GM21723 (cell line): Measurements from ENCODE around the gene PI4KA.
"Not testable (repeated sequence)": the region's sequence is repeated elsewhere in the genome, so short reads cannot be mapped to it uniquely, and the experiment has no call there.

Source experiments
- ATAC-seq: cut with Tn5 transposase; IDR thresholded peaks from one replicate; pipeline ENCODE4 v1.9.1; 2021; ENCODE audit warnings: mild to moderate bottlenecking, moderate library complexity; ENCODE audit not compliant: unreplicated experiment

PI4KA gene

DNA sequence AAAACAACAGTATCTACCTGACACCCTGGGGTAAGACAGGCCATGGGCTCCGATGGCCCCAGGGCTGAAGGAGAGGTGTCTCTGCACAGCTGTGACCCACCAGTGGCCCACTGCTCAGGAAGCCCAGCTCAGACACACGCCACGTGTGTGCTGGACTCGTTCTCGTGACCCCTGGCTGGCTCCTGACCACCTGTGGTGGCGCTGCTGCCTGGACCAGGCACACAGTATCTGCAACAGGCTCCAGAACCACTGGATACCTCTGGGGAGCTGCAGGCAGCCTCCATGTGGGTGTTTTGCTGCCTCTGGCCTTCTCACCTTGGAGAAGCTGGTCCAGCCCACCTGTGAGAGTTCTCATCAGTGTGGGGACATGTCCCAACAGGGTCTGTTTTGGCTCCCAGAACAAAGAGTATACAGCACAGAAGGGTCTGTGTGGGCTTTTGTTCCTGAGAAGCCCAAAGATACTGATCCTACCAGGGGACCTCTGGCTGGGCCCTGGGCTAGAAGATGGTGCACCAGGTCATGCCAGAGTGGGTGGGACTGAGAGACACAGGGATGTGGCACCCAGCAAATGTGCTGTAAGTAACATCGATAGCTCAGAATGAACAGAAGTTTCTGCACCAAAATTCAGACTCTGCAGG is 106.4 kb downstream of the PI4KA start:
- ATAC-seq, result no peak

- ATAC-seq, result no peak
Observed at GRCh38 chr22:20751185-20751851, 107.3 kb downstream of the PI4KA start.

- no peak for ATAC-seq
Observed at GRCh38 chr22:20750461-20751184, 108.0 kb downstream of the PI4KA start.

DNA sequence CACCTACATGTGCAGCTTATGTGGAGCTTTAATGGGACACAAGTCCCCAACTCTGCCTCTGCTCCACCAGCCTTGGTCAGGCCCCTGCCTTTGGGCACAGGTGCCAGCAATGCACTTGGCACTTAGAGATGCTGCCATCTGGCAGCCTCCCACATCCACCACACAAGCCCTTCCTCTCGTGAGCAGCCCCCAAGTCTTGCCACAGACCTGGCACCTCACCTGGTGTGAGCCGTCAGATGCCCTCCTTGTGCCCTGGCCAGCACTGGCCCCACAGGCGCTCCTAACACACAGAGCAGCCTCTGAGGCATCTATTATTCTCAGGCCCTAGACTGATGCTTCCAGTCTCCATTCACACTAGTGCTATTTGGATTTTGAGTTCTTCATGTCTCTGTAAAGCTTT is 109.2 kb downstream of the PI4KA start:
- ATAC-seq, result no peak

GRCh38 chr22:20748731-20749428 is 109.7 kb downstream of the PI4KA start:
- peak; percentile 69 for ATAC-seq

GRCh38 chr22:20748082-20748481 is 110.5 kb downstream of the PI4KA start:
- ATAC-seq, result no peak

DNA sequence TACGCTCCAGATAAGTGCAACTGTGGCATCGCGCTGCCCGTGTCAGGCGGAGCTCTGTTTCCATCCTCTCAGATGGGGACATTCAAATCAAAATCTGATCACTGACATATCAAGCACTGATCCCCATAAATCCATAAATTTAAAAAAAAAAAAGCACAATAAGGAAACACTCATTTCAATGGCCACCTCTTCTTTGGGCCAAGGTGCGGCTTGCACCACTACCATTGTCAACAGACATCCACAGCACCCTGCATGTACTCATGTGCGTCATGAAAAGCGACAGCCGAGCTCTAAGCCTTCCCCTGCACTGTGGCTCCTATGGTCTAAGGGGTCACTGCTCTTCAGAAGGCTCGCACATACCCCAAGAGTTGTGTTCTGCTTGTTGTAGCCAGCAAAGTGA is 111.4 kb downstream of the PI4KA start:
- no peak for ATAC-seq

GRCh38 chr22:20746431-20747189 is 112.0 kb downstream of the PI4KA start:
- no peak for ATAC-seq

GRCh38 chr22:20745119-20745518 is 113.5 kb downstream of the PI4KA start:
- ATAC-seq, result no peak

GRCh38 chr22:20744456-20744855 is 114.2 kb downstream of the PI4KA start:
- ATAC-seq, result no peak

DNA sequence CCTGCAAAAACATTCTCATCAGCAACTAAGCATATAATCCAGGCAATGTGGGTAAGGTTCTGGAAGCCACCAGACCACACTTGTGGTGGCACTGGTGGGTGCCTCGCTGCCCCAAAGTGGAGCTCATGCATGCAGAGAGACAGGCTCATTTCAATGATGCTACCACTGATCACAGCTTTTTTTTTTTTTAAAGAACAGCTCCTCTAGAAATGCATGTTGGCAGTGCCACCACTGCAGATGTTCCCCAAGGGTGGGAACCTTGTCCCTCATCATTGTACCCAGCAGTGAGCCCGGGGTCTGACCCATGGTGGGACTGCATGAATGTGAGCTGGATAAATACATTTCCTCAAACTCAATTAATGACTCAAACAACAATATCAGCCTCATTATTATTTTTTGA is 115.8 kb downstream of the PI4KA start:
- ATAC-seq, result no peak

GRCh38 chr22:20741634-20742581 is 116.7 kb downstream of the PI4KA start:
- ATAC-seq, result no peak

- no peak for ATAC-seq
Observed at GRCh38 chr22:20741008-20741633, 117.5 kb downstream of the PI4KA start.

- no peak for ATAC-seq
Observed at GRCh38 chr22:20740222-20740951, 118.2 kb downstream of the PI4KA start.

- no peak for ATAC-seq
Observed at GRCh38 chr22:20738394-20739089, 120.1 kb downstream of the PI4KA start.

GRCh38 chr22:20736891-20737290 is 121.7 kb downstream of the PI4KA start:
- ATAC-seq, result not testable (repeated sequence)

- not testable (repeated sequence) for ATAC-seq
Observed at GRCh38 chr22:20735356-20736162, 123.1 kb downstream of the PI4KA start.
